A673 (cell line): Measurements from ENCODE around the gene BRPF1.

Experiments
- EZH2 ChIP-seq: fragments of 200-600 bp; sonication (generic); IDR thresholded peaks from 2 replicates; pipeline ENCODE4 v1.6.1; 2017; ENCODE audit warnings: borderline replicate concordance, low read depth, mild to moderate bottlenecking, mixed read lengths, antibody characterized with exemption, low read length; ENCODE audit not compliant: poor library complexity, severe bottlenecking
- TF ChIP-seq, protein P1 (sequence below): fragments of 300-800, 200-600 bp; sonication (generic); conservative IDR thresholded peaks from 2 replicates; pipeline ENCODE4 v1.5.1; 2017; ENCODE audit warnings: low read depth, mild to moderate bottlenecking, antibody characterized with exemption, low read length, moderate library complexity, mixed read lengths

DNA sequence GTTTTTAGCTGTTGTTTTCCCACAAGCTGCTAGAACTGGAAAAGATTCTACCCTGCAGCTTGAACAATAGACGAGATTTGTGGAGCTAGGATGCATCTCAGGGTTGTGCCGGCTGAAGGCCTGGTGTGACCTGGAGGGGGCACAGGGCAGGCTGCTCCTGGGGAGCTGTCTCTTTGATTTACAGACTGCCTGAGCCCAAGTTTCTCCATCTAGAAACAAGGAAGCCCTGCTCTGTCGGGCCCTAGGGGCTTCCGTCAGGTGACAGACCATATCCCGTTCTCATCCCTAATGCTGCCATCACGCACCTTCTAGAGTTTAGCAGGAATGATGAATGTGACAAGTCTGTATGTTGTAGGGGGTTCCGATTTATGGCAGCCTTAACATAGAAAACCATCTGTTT is 35.8 kb upstream of the BRPF1 start:
- TF ChIP-seq, protein P1, sequence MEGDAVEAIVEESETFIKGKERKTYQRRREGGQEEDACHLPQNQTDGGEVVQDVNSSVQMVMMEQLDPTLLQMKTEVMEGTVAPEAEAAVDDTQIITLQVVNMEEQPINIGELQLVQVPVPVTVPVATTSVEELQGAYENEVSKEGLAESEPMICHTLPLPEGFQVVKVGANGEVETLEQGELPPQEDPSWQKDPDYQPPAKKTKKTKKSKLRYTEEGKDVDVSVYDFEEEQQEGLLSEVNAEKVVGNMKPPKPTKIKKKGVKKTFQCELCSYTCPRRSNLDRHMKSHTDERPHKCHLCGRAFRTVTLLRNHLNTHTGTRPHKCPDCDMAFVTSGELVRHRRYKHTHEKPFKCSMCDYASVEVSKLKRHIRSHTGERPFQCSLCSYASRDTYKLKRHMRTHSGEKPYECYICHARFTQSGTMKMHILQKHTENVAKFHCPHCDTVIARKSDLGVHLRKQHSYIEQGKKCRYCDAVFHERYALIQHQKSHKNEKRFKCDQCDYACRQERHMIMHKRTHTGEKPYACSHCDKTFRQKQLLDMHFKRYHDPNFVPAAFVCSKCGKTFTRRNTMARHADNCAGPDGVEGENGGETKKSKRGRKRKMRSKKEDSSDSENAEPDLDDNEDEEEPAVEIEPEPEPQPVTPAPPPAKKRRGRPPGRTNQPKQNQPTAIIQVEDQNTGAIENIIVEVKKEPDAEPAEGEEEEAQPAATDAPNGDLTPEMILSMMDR, result no peak
- no peak for TF ChIP-seq EZH2
